Retinal pigment epithelial cell (primary cell): Measurements from ENCODE around the gene PPM1D.

Experiments
- DNase-seq: peaks from one replicate; pipeline ENCODE4 v3.0.0-alpha.2; 2010; ENCODE audit warnings: low read depth
- H3K4me3 ChIP-seq: 2 replicates; pipeline ENCODE4 v1.5.1; 2011; ENCODE audit warnings: mild to moderate bottlenecking, low read length, control low read depth, moderate library complexity
- TF ChIP-seq, protein P1 (sequence below): conservative IDR thresholded peaks from 2 replicates; pipeline ENCODE4 v1.5.1; 2011; ENCODE audit warnings: low read depth, low read length, control low read depth, inconsistent platforms

The PPM1D gene

DNA sequence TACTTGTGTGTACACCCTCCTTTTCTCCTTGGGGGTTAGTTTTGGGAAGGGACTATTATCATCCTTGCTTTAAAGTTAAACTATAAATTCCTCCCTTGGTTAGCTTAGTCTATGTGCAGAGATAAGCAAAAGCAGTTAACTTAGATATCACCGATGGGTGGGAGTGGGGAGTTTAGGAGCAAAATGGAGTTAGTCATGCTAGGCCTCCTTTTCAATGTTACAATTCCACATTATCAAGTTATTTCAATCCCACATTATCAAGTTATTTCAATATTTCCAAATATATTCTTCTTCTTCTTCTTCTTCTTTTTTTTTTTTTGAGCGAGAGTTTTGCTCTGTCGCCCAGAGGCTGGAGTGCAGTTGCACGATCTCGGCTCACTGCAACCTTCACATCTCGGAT lies 76.0 kb downstream of the PPM1D start:
- TF ChIP-seq, protein P1, sequence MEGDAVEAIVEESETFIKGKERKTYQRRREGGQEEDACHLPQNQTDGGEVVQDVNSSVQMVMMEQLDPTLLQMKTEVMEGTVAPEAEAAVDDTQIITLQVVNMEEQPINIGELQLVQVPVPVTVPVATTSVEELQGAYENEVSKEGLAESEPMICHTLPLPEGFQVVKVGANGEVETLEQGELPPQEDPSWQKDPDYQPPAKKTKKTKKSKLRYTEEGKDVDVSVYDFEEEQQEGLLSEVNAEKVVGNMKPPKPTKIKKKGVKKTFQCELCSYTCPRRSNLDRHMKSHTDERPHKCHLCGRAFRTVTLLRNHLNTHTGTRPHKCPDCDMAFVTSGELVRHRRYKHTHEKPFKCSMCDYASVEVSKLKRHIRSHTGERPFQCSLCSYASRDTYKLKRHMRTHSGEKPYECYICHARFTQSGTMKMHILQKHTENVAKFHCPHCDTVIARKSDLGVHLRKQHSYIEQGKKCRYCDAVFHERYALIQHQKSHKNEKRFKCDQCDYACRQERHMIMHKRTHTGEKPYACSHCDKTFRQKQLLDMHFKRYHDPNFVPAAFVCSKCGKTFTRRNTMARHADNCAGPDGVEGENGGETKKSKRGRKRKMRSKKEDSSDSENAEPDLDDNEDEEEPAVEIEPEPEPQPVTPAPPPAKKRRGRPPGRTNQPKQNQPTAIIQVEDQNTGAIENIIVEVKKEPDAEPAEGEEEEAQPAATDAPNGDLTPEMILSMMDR = no peak
- H3K4me3 ChIP-seq = no peak overlapping the region
- DNase-seq = no peak

DNA sequence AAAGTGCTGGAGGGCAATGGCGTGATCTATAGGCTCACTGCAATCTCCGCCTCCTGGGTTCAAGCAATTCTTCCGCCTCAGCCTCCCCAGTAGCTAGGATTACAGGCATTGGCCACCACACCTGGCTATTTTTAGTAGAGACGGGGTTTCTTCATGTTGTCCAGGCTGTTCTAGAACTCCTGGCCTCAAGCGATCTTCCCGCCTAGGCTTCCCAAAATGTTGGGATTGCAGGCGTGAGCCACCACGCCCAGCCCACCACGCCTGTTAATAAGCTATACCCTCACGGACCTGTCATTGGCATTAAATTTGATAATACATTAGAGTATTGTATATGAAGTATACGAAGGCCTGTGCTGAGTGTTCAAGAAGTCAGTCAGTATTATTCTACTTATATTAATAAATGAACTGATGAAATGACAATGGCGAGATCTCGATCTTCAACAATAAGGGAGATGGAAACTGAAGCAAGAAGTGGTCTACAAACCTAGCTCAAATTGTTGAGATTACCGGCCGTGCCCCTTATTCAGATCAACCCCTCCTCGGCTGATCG lies 76.8 kb downstream of the PPM1D start:
- peak overlapping the region; percentile 91 for H3K4me3 ChIP-seq
- TF ChIP-seq, protein P1 = no peak
- no peak for DNase-seq

DNA sequence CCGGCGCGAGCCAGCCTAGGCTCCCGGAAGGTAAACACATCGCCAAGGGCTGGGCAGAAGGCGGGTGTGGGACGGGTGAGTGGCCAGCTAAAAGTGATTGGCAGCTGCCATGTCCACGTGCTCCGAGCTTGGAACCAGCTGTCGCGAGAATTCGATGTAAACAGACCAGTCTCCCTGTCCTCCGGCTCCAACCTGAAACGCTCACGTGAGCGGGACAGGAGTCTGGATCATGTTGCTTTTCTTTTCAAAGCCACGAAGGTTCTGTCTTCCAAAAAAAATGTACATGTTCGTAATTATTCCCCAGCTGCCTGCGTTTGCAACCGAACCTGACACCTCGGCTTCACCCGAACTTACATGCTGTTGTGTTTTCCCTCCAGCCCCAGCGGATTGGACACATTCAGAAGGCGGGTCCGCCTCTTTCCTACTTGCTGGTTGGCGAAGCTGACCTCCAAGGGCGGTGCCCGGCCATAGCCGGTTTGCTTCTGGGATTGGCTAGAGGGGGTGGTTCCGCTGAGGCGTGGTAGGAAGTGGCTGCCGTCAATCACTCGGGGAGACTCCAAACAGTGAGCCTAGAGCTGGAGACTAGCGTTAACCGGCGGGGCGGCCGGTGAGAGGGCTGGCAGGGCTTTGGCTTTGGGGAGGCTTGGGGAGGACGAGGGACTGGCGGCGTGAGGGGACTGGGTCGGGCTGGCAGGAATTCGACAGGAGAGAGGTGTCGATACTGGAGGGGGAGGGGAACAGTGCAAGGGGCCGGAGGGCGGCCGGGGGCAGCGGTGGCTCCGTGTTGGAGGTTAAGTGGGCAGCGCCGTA lies 77.5 kb downstream of the PPM1D start, which contains the start of gene BCAS3:
Gene BCAS3 (plus strand): TSS at position 544 of the 810 bp plus-strand sequence.
- peak; percentile 98 for DNase-seq
- peak within 1 kb of the TSS; percentile 91 for H3K4me3 ChIP-seq
- TF ChIP-seq, protein P1 = no peak

DNA sequence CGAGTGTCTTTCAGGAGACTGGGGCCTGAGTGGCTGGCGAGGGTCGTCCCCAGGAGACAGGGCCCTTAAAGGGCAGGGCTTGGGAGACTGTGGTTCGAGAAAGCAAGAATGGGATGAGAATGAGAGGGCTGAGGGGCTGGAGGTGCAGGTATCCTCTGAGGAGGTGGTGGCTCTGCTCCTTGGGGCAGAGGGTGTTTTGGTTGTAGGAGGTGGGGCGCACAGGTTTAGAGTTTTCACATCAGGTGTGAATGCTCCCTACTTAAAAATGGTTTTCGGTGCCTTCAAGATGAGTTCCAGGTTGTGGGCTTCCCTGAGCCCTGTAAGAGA lies 78.1 kb downstream of the PPM1D start:
- TF ChIP-seq, protein P1 = no peak
- DNase-seq = no peak
- H3K4me3 ChIP-seq = peak overlapping the region; percentile 91

DNA sequence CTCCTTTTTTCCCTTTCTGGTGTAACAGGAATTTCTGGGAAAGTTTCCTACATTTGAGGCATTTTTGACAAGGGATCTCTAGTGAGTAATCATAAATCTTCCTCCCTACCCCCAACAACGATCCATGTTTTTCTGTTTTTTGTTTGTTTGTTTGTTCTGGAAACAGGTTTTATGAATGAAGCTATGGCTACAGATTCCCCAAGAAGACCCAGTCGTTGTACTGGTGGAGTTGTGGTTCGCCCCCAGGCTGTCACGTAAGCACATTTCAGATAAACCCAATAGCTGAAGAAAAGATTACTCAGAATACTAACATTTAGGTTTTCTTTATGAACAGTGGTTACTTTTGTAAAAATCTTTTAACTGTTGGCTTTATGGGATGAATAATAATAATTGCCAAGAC lies 79.3 kb downstream of the PPM1D start:
- no peak overlapping the region for H3K4me3 ChIP-seq
- TF ChIP-seq, protein P1 = no peak
- DNase-seq = no peak

DNA sequence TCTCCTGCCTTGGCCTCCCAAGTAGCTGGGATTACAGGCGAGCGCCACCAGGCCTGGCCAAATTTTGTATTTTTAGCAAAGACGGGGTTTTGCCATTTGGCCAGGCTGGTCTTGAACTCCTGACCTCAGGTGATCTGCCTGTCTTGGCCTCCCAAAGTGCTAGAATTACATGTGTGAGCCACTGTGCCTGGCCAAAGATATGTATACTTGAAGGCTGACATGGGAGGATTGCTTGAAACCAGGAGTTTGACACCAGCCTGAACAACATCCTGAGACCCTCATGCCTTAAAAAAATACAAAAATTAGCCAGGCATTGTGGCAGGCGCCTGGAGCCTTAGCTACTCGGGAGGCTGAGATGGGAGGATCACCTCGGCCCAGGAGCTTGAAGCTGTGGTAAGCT lies 80.8 kb downstream of the PPM1D start:
- H3K4me3 ChIP-seq = no peak overlapping the region
- DNase-seq = no peak
- TF ChIP-seq, protein P1 = no peak

DNA sequence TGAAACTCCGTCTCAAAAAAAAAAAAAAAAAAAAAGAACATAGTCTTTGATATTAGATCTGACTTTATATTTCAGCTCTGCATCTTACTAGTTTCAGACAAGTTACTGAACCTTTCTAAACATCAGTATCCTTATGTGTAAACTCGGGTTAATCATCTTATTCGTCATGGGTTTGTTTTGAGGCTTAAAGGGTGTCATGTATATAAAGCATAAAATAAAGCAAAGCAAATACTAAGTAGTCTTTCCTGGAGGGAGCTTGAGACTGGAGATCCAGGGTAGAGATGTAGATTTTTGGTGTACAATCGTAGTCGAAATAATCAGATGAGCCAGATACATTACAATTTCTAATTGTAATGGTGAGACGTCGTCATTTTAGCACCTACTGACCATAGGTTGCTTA lies 85.4 kb downstream of the PPM1D start:
- no peak for DNase-seq
- H3K4me3 ChIP-seq = no peak overlapping the region
- TF ChIP-seq, protein P1 = no peak
